H9 (cell line): ENCODE results near the gene ARHGAP5. TPM values are rescaled to one million over a fixed set of nuclear protein-coding genes. Genes with fewer than 3 reads are reported as not detected.

ENCODE experiments used
- DNase-seq: peaks from one replicate; pipeline ENCODE4 v3.0.0-alpha.2; 2017
- H2AFZ ChIP-seq: one replicate; pipeline ENCODE4 v1.6.1; 2013; ENCODE audit warnings: mild to moderate bottlenecking, low read length, control low read depth, moderate library complexity
- H2AK5ac ChIP-seq: 2 replicates; pipeline ENCODE4 v1.6.1; 2013; ENCODE audit warnings: low read length, control low read depth, mixed read lengths; ENCODE audit not compliant: insufficient read length
- H2BK120ac ChIP-seq: one replicate; pipeline ENCODE4 v1.6.1; 2013; ENCODE audit warnings: low read depth, mild to moderate bottlenecking, low read length, control low read depth, inconsistent platforms; ENCODE audit not compliant: poor library complexity, severe bottlenecking
- H2BK12ac ChIP-seq: 2 replicates; pipeline ENCODE4 v1.6.1; 2013; ENCODE audit warnings: low read length, control low read depth, mixed read lengths, low read depth; ENCODE audit not compliant: insufficient read length
- H2BK15ac ChIP-seq: 2 replicates; pipeline ENCODE4 v1.6.1; 2013; ENCODE audit warnings: low read depth, low read length, control low read depth
- H2BK20ac ChIP-seq: one replicate; pipeline ENCODE4 v1.6.1; 2013; ENCODE audit warnings: low read depth, mild to moderate bottlenecking, low read length, control low read depth, inconsistent platforms; ENCODE audit not compliant: poor library complexity, severe bottlenecking
- H2BK5ac ChIP-seq: 2 replicates; pipeline ENCODE4 v1.6.1; 2013; ENCODE audit warnings: low read length, control low read depth, mixed read lengths; ENCODE audit not compliant: insufficient read length
- H3K14ac ChIP-seq: 2 replicates; pipeline ENCODE4 v1.6.1; 2013; ENCODE audit warnings: low read length, control low read depth; ENCODE audit not compliant: insufficient read depth
- H3K18ac ChIP-seq: 2 replicates; pipeline ENCODE4 v1.6.1; 2013; ENCODE audit warnings: low read depth, mild to moderate bottlenecking, mixed read lengths, low read length, control low read depth; ENCODE audit not compliant: insufficient read length
- H3K23ac ChIP-seq: 2 replicates; pipeline ENCODE4 v1.6.1; 2013; ENCODE audit warnings: low read length, control low read depth, mixed read lengths, low read depth; ENCODE audit not compliant: insufficient read length
- H3K23me2 ChIP-seq: 2 replicates; pipeline ENCODE4 v1.6.1; 2013; ENCODE audit warnings: low read depth, mild to moderate bottlenecking, mixed read lengths, low read length, control low read depth; ENCODE audit not compliant: insufficient read length, poor library complexity, severe bottlenecking
- H3K27ac ChIP-seq: 2 replicates; pipeline ENCODE4 v1.5.1; 2013; ENCODE audit warnings: low read length, control low read depth, mixed read lengths, low read depth; ENCODE audit not compliant: insufficient read length
- H3K27me3 ChIP-seq: 2 replicates; pipeline ENCODE4 v1.6.1; 2013; ENCODE audit warnings: low read length, control low read depth, inconsistent platforms; ENCODE audit not compliant: insufficient read depth
- H3K4ac ChIP-seq: 2 replicates; pipeline ENCODE4 v1.6.1; 2013; ENCODE audit warnings: low read depth, mild to moderate bottlenecking, control low read depth, inconsistent platforms, low read length, moderate library complexity
- H3K4me1 ChIP-seq: 2 replicates; pipeline ENCODE4 v1.6.1; 2013; ENCODE audit warnings: low read length, control low read depth, inconsistent platforms; ENCODE audit not compliant: insufficient read depth
- H3K4me2 ChIP-seq: 2 replicates; pipeline ENCODE4 v1.6.1; 2013; ENCODE audit warnings: low read length, control low read depth, mixed read lengths; ENCODE audit not compliant: insufficient read length, insufficient read depth
- H3K56ac ChIP-seq: 2 replicates; pipeline ENCODE4 v1.6.1; 2013; ENCODE audit warnings: low read depth, mild to moderate bottlenecking, mixed read lengths, low read length, control low read depth; ENCODE audit not compliant: insufficient read length
- H3K79me1 ChIP-seq: 2 replicates; pipeline ENCODE4 v1.6.1; 2013; ENCODE audit warnings: low read depth, mild to moderate bottlenecking, moderate library complexity, low read length, control low read depth, inconsistent platforms; ENCODE audit not compliant: insufficient read depth, poor library complexity, severe bottlenecking
- H3K79me2 ChIP-seq: 2 replicates; pipeline ENCODE4 v1.6.1; 2013; ENCODE audit warnings: low read length, control low read depth, inconsistent platforms; ENCODE audit not compliant: insufficient read depth
- H3K9ac ChIP-seq: 2 replicates; pipeline ENCODE4 v1.6.1; 2013; ENCODE audit warnings: low read length, control low read depth, mixed read lengths; ENCODE audit not compliant: insufficient read length; ENCODE audit errors: extremely low read depth
- H3K9me3 ChIP-seq: one replicate; pipeline ENCODE4 v1.6.1; 2013; ENCODE audit warnings: low read depth, low read length, inconsistent platforms; ENCODE audit not compliant: control insufficient read depth
- H3T11ph ChIP-seq: one replicate; pipeline ENCODE4 v1.6.1; 2013; ENCODE audit warnings: mild to moderate bottlenecking, low read length, control low read depth, inconsistent platforms
- H4K20me1 ChIP-seq: one replicate; pipeline ENCODE4 v1.6.1; 2013; ENCODE audit not compliant: control insufficient read depth, insufficient read length, insufficient read depth
- H4K5ac ChIP-seq: 2 replicates; pipeline ENCODE4 v1.6.1; 2013; ENCODE audit warnings: low read depth, mild to moderate bottlenecking, mixed read lengths, low read length, control low read depth; ENCODE audit not compliant: insufficient read length
- H4K8ac ChIP-seq: replicated peaks from 2 replicates; pipeline ENCODE4 v1.6.1; 2013; ENCODE audit warnings: low read length, control low read depth, mixed read lengths, low read depth; ENCODE audit not compliant: insufficient read length
- H4K91ac ChIP-seq: 2 replicates; pipeline ENCODE4 v1.6.1; 2013; ENCODE audit warnings: low read depth, mild to moderate bottlenecking, moderate library complexity, mixed read lengths, low read length, control low read depth; ENCODE audit not compliant: insufficient read length
- H3K27ac Mint-ChIP-seq, 3 experiments: 2 replicates in 2 of 3; 3 replicates in 1 of 3; pipeline ENCODE4 v1.8.0; 2020 to 2021; ENCODE audit warnings: mixed read lengths in 3 of 3, mild to moderate bottlenecking in 1 of 3, moderate library complexity in 1 of 3
- H3K27me3 Mint-ChIP-seq: 2 replicates; pipeline ENCODE4 v1.8.0; 2021; ENCODE audit warnings: low read depth, mild to moderate bottlenecking, moderate library complexity, mixed read lengths
- H3K36me3 Mint-ChIP-seq, 3 experiments: 2 replicates in 2 of 3; 3 replicates in 1 of 3; pipeline ENCODE4 v1.8.0; 2020 to 2021; ENCODE audit warnings: low read depth in 3 of 3, mixed read lengths in 3 of 3; ENCODE audit not compliant: insufficient read depth in 1 of 3
- H3K4me1 Mint-ChIP-seq, 2 experiments: 2 replicates each; pipeline ENCODE4 v1.8.0; 2020; ENCODE audit warnings: mixed read lengths in 2 of 2
- H3K4me3 Mint-ChIP-seq, 2 experiments: 2 replicates in 1 of 2; 3 replicates in 1 of 2; pipeline ENCODE4 v1.8.0; 2020 to 2021; ENCODE audit warnings: mild to moderate bottlenecking in 2 of 2, mixed read lengths in 2 of 2, moderate library complexity in 1 of 2
- H3K9me3 Mint-ChIP-seq, 2 experiments: 2 replicates in 1 of 2; 3 replicates in 1 of 2; pipeline ENCODE4 v1.8.0; 2020; ENCODE audit warnings: mild to moderate bottlenecking in 2 of 2, mixed read lengths in 2 of 2, moderate library complexity in 1 of 2
- WGBS: extraction: QIAGEN DNeasy Blood & Tissue Kit; methylation state at CpG from one replicate; pipeline ENCODE4 v1.1.7; 2013; ENCODE audit warnings: missing lambda C conversion rate, low lambda C conversion rate, mixed read lengths; ENCODE audit not compliant: insufficient read length; ENCODE audit errors: extremely low coverage; 5-methylcytosine and 5-hydroxymethylcytosine counted together
- total RNA-seq: library from RNA; stranded (reverse); gene quantifications from 2 replicates; pipeline ENCODE4 v1.2.1, GENCODE V29; 2021
- TF ChIP-seq, protein P1 (sequence below): fragments of 200-600 bp; sonication (generic); conservative IDR thresholded peaks from 3 replicates; pipeline ENCODE4 v1.8.0; 2021; ENCODE audit warnings: antibody characterized with exemption, mild to moderate bottlenecking

ARHGAP5 gene
- total RNA-seq, 1 experiment from 2014 or later: 73.8 TPM

DNA sequence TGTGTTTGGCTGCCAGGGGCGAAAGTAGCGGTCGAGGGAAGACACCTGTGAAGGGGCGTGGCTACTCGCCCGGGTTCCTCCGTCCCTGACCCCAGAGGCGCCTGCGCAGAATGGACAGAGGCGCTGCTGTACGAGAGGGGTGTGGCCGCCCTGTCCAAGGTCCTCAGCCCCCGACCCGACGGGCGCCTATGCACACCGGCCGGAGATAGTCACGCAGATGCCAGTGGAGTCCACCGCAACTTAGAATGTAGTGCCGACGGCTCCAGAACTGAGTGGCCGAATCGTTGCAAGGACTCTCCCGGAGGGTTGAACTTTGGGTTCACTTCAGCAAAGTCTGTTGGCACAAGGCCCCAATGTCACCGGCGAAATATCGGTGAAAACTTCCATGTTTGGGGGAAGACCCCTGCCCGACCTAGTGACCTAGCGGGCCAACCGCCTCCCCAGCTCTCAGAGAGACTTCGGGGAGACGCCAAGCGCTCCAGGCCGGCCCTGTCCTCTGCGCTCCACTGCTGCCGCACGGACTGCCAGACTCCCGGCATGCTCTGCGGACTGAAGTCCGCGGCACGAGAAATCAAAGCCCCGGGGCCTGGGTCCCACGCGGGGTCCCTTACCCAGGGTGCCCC lies 124.2 kb downstream of the ARHGAP5 start:
- TF ChIP-seq, protein P1, sequence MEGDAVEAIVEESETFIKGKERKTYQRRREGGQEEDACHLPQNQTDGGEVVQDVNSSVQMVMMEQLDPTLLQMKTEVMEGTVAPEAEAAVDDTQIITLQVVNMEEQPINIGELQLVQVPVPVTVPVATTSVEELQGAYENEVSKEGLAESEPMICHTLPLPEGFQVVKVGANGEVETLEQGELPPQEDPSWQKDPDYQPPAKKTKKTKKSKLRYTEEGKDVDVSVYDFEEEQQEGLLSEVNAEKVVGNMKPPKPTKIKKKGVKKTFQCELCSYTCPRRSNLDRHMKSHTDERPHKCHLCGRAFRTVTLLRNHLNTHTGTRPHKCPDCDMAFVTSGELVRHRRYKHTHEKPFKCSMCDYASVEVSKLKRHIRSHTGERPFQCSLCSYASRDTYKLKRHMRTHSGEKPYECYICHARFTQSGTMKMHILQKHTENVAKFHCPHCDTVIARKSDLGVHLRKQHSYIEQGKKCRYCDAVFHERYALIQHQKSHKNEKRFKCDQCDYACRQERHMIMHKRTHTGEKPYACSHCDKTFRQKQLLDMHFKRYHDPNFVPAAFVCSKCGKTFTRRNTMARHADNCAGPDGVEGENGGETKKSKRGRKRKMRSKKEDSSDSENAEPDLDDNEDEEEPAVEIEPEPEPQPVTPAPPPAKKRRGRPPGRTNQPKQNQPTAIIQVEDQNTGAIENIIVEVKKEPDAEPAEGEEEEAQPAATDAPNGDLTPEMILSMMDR: no peak
- H3K27me3 ChIP-seq: no peaks in the 10 kb centered on the region
- Mint-ChIP-seq H3K4me1 (peaks cover 23 to 25% of the 10 kb centered on the region in 2 experiments), H3K36me3 (no peaks in the 10 kb centered on the region), H3K4me3 (peak overlapping the region; percentile 76 to 97), H3K27me3 (peaks cover 10% of the 10 kb centered on the region), H3K9me3 (no peaks in the 10 kb centered on the region; a peak in 1 of 5 replicates), H3K27ac (peak overlapping the region in 2 of 3 experiments; percentile 94 to 96; a peak in 2 of 7 replicates)
- no peaks in the 10 kb centered on the region for H3K79me1 ChIP-seq
- H2AK5ac ChIP-seq: no peak overlapping the region
- H3K18ac ChIP-seq: no peak overlapping the region
- H2BK20ac ChIP-seq: no peak overlapping the region
- H2AFZ ChIP-seq: peak overlapping the region; percentile 3
- no peak overlapping the region for H3K23ac ChIP-seq
- H3K9ac ChIP-seq: no peak overlapping the region
- peak overlapping the region; percentile 98 for H3K4me2 ChIP-seq
- no peaks in the 10 kb centered on the region for H3K4me1 ChIP-seq
- no peak overlapping the region for H4K5ac ChIP-seq
- H3K14ac ChIP-seq: no peak overlapping the region
- no peak overlapping the region for H3T11ph ChIP-seq
- H2BK5ac ChIP-seq: no peak overlapping the region
- H3K79me2 ChIP-seq: no peaks in the 10 kb centered on the region
- no peak overlapping the region for H2BK120ac ChIP-seq
- no peak overlapping the region for H2BK12ac ChIP-seq
- no peak overlapping the region for H4K91ac ChIP-seq
- no peaks in the 10 kb centered on the region for H4K20me1 ChIP-seq
- WGBS: no CpG with 5 or more reads among the region's 46 CpGs
- H2BK15ac ChIP-seq: no peak overlapping the region
- DNase-seq: peak; percentile 97
- no peak overlapping the region for H3K4ac ChIP-seq
- no peak overlapping the region for H3K56ac ChIP-seq
- no peak overlapping the region for H3K27ac ChIP-seq
- no peaks in the 10 kb centered on the region for H3K9me3 ChIP-seq
- H4K8ac ChIP-seq: no peak overlapping the region
- H3K23me2 ChIP-seq: peaks cover 15% of the 10 kb centered on the region
